Esophagus muscularis mucosa (tissue), 3 donors: ENCODE results near the gene SLAMF8.

Experiments used
- CTCF ChIP-seq, 3 experiments: fragments of 200-600 bp in 2 of 3; fragments of 450-650 bp in 1 of 3; sonication (generic) in 2 of 3; IDR thresholded peaks; one replicate each; pipeline ENCODE4 v1.5.1; 2017 to 2019; ENCODE audit warnings: antibody characterized with exemption in 3 of 3, mild to moderate bottlenecking in 2 of 3, moderate library complexity in 1 of 3
- POLR2A ChIP-seq: fragments of 450-650 bp; IDR thresholded peaks from one replicate; pipeline ENCODE4 v1.6.1; 2017; ENCODE audit warnings: antibody characterized with exemption, moderate library complexity, mild to moderate bottlenecking, low read depth

GRCh38 chr1:159800177-159800930 is 26.3 kb upstream of the SLAMF8 start:
- TF ChIP-seq CTCF (IDR thresholded peaks at IDR 0.05) (no peak), POLR2A (no peak)
